ENCODE data around the gene ABCA2.
"Not testable (repeated sequence)": the region's sequence is repeated elsewhere in the genome, so short reads cannot be mapped to it uniquely, and the experiment has no call there.

ABCA2 gene

GRCh38 chr9:137048655-137049543 is 20.9 kb upstream of the ABCA2 start:
- no peak for DNase-seq (ENCODE audit: low read depth in 3 of 3)

GRCh38 chr9:137046088-137046787 is 18.2 kb upstream of the ABCA2 start, which contains the start of gene NPDC1:
NPDC1 (minus strand) TSS chr9:137046177; CDS start chr9:137045989, 188 bp downstream.
- peak; percentile 63 to 79 (median 75) for DNase-seq (ENCODE audit: low read depth in 3 of 3)

DNA sequence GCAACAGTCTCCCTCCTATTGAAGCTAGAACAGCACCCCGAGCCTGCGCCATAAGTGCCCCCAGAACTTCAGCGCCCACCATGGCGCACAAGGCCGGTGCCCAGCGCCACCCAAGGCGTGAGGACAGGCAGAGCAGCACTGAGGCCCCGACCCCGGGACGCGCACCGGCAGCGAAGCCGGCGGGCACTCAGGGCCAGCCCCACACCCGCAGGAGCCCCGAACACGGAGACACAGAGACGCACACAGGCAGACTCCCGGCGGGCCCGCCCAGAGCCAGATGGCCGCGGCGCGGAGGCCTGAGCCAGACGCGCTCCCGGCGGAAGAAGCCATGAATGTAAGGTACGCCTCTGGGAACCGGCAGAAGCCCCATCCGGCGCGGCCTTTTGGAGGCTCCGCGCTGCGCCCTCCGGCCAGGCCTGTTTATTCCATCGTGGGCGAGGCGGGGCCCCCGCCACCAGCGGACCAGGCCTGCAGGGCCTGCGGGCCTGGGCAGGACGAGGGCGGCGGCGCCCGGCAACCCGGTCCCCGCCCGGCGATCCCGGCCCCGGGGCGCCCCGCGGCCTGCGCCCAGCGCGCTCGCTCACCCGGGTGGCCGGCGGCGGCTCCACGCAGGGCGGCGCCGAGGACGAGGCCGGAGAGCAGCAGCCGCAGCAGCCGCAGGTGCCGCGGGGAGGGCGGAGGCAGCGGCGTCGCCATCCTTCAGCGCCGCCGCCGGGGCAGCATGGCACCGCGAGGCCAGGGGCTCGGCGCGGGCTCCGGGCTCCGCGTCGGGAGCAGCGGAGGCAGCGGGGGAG is 17.5 kb upstream of the ABCA2 start:
- no peak for DNase-seq (ENCODE audit: low read depth in 3 of 3)

DNA sequence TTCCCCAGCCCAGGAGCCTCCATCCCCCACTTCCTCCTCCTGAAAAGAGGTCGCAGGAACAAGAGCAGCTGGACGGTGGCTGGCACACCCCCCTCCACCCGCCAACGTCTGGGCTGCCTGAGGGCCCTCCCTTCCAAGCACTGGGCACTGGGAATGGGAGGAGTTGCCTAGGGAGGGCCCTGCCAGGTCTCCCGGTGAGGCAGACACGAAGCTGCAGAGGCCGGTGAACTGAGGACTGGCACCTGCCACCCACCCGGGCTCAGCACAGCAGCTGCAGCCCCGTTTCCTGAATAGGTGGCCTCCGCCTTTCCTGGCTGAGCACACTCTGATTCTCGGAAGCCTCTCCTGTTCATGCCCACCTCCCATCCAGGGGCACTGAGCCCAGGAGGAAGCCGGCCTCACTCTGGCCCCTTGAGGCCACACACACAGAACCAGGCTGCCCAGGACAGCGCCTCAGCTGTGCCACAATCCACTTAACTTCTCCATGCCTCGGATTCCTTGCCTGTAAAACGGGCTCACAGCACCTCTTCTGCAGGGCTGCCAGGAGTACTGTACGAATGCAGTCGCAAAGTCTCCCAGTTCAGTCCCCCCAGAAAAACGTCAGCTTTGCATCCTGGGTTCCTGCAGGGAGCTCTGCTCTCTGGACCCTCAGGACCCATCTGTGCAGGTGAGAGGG is 16.6 kb upstream of the ABCA2 start:
- DNase-seq (ENCODE audit: low read depth in 3 of 3) = no peak

DNA sequence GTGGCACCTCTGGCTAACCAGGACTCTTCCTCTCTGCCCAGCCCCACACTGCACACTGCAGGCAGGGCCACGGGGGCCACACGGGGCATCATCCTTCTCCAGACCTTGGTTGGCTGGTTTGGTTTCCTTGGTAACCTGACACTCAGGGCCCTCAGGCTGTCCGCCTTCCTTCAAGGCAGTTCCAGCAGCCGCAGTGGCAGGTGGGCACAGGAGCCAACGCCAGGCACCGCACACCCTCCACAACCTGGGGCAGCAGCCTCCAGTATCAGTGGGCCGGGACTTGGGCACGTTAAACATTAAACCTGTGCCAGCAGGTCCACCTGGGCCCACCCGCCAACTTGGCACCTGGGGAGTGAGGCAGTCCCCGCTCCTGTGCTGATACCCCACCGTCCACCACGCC is 16.0 kb upstream of the ABCA2 start:
- DNase-seq (ENCODE audit: low read depth in 3 of 3) = no peak

GRCh38 chr9:137042751-137043727 is 15.0 kb upstream of the ABCA2 start:
- DNase-seq (ENCODE audit: low read depth in 3 of 3) = no peak

GRCh38 chr9:137041124-137041523 is 13.1 kb upstream of the ABCA2 start:
- DNase-seq (ENCODE audit: low read depth in 3 of 3) = no peak

- no peak for DNase-seq (ENCODE audit: low read depth in 3 of 3)
These were observed 12.5 kb upstream of the ABCA2 start for GRCh38 chr9:137040568-137040967.

DNA sequence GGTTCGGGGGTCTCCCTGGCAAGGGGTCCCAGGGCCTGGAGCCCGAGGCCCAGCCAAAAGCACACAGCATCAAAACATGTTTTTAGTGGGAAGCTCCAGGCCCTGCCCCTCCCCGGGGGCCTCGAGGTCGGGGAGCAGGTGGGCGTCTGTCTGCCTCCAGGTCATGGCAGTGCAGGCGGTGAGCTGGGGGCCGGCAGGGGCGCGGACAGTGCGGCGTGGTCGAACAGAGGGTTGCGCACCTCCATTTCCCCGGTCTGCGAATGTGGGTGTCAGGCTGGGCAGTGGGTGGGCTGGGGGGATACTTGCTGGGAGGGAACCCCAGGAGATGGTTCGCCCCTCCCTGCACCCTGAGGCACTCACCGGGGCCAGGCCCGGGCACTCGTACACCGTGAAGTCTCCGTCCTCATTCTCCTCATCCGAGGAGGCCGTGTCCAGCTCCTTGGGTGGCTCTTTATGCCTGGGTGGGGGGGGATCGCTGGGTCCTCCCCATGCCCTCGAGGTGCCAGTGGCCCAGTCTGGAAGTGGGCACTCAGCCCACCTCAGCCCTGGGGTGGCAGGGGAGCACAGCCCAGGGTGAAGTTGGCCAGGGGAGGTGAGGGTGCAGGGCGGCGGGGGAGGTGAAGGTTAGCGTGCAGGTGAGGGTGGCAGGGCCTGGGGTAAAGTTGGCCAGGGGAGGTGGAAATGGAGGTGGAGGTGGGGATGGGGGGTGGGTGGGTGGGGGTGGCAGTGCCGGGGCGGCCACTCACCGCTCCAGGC is 11.8 kb upstream of the ABCA2 start:
- DNase-seq (ENCODE audit: low read depth in 3 of 3) = no peak

DNA sequence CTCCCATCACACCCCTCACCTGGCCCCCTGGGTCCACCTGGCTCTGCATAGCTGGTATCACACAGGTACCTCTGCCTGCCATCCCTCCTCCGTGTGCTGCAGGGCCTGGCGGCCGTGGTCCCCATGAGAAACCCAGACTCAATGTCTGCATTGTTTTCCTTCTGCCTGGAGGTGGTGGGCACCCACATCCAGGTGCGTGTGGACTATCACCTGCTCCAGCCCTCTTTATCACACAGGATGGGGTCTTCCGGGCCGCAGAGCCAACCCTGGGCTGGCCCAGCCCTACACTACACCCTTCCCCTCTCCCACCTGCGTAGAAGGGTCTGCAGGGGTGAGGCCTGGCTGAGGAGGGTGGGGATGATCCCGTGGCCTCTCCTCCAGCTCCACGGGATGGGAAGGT is 10.9 kb upstream of the ABCA2 start:
- DNase-seq (ENCODE audit: low read depth in 3 of 3) = no peak

DNA sequence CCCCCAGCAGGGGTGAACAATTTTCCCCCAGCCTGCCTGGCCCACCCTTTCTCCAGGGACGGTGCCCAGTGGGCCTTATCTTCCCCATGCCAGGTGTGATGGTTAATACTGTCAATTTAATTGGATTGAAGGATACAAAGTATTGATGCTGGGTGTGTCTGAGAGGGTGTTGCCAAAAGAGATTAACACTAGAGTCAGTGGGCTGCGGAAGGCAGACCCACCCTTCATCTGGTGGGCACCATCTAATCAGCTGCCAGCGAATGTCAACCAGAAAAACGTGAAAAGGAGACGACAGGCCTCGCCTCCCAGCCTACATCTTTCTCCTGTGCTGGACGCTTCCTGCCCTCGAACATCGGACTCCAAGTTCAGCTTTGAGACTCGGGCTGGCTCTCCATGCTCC is 9.4 kb upstream of the ABCA2 start:
- DNase-seq (ENCODE audit: low read depth in 3 of 3) = no peak

- DNase-seq (ENCODE audit: low read depth in 3 of 3) = no peak
These were observed 9.0 kb upstream of the ABCA2 start for GRCh38 chr9:137037035-137037434.

- DNase-seq (ENCODE audit: low read depth in 3 of 3) = no peak
These were observed 7.9 kb upstream of the ABCA2 start for GRCh38 chr9:137035937-137036336.

DNA sequence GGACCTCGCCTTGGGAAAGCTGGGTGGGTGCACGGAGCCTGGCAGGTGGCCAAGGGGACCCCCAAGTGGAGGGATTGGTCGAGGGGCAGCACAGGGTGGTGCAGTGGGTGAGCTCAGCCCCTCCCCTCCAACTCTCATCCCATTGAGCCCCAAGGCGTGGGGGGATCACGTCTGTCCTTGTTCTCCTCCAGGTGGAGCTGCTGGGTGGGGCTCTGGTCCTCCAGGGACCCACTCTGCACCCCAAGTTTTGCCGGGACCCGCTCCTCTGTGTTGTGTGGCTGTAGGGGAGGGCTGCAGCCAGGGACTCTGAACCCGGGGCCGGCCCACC is 7.4 kb upstream of the ABCA2 start:
- no peak for DNase-seq (ENCODE audit: low read depth in 3 of 3)

DNA sequence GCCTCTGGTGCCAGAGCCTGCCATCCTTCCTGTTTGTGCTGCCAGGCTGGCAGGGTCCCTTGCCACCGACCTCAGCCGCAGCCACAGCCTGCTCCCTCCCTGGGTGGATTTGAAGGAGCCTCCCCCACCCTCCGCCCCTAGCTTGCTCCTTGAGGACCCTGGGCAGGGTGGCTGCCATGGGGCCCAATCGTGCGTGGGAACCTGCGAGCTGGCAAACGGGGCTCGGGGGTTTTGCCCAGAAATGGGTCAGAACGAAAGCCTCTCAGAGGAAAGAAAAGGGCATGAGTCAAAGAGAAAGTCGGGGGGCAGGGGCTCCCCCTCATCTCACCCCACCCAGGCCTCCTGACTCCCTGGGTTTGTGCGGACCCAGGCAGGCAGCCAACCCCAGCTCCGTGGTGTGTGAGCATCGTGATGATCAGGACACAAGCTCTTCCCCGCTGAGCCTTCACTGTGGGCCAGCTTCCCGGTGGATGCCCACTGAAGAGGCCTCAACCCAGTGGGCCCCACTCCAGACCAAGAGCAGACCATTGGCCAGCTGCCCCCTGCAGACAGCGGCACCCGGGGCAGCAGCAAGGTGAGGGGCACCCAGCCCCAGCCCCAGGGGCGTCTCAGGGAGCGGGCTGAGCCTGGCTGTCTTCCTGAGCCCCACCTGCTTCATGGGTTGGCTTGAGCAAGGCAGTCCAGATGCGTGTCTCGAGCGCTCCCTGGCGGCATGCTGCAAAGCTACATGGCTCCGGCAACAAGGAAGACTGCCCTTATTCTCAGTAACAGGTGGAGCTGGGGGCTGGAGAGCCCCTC is 6.9 kb upstream of the ABCA2 start:
- DNase-seq (ENCODE audit: low read depth in 3 of 3) = peak; percentile 68 to 86 (median 76)

DNA sequence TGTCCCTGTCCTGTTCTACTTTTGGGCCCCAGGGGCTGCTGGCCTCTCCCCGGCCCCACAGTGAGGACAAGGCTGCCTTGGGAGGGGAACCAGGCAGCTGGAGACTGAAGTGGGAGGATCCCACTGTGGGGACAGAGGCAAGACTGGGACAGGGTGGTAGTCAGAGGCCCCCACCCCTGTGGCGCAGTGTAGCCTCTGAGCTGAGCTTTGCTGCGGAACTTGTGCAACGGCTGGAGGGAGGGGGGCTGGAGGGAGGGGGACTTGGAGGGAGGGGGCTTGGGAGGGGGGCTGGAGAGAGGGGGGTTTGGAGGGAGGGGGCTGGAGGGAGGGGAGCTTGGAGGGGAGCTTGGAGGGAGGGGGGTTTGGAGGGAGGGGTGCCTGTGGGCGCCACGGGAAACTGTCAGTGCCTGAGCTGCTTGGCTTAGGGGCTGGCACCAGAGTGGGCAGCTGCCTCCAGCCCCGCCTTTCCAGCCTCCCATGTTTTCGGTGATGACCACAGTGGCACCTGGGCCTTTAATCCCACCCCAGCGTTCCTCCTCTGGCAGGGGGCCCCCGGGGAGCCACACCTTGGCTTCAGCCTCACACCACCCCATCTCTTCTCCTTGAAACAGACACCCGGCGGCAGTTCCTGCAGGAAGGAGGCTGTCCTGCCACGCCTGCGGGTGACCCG is 6.1 kb upstream of the ABCA2 start:
- DNase-seq (ENCODE audit: low read depth in 3 of 3) = no peak

- not testable (repeated sequence) for DNase-seq (ENCODE audit: low read depth in 3 of 3)
These were observed 5.4 kb upstream of the ABCA2 start for GRCh38 chr9:137033481-137033880.

GRCh38 chr9:137032858-137033257 is 4.8 kb upstream of the ABCA2 start:
- no peak for DNase-seq (ENCODE audit: low read depth in 3 of 3)

Data from stimulated activated CD4-positive, alpha-beta T cell treated with anti-CD3 and anti-CD28 coated beads, TNF-alpha, amount 100 ng/mL, for 24 hours (primary cell).